Kidney epithelial cell (primary cell): ENCODE measurements around the gene LRRC45. TPM values are rescaled to one million over a fixed set of nuclear protein-coding genes. Genes with fewer than 3 reads are reported as not detected.
A peak's percentile ranks its signal among the peaks of the same experiment; 100 is the strongest.

Source experiments
- DNase-seq: peaks from one replicate; pipeline ENCODE4 v3.0.0-alpha.2; 2010; ENCODE audit warnings: low read depth
- H3K27me3 ChIP-seq: 2 replicates; pipeline ENCODE4 v1.6.0; 2011; ENCODE audit warnings: low read length; ENCODE audit not compliant: control insufficient read depth, insufficient read depth
- H3K36me3 ChIP-seq: 2 replicates; pipeline ENCODE4 v1.5.1; 2011; ENCODE audit warnings: low read length; ENCODE audit not compliant: control insufficient read depth, insufficient read depth
- H3K4me3 ChIP-seq: 2 replicates; pipeline ENCODE4 v1.5.1; 2011; ENCODE audit warnings: low read depth, mild to moderate bottlenecking, control low read depth, low read length
- CTCF ChIP-seq: IDR thresholded peaks from 2 replicates; pipeline ENCODE4 v1.5.1; 2011; ENCODE audit warnings: mild to moderate bottlenecking, moderate library complexity, low read length, control low read depth, inconsistent platforms; ENCODE audit not compliant: insufficient read depth, poor library complexity, severe bottlenecking
- total RNA-seq: library from RNA; depleted of rRNA; stranded (reverse); fragments of >200 nt; gene quantifications from 2 replicates; pipeline ENCODE4 v1.2.3, GENCODE V29; 2015

Gene LRRC45
- total RNA-seq, 1 donor from 2014 or later: 16.1 TPM

- no peak for TF ChIP-seq CTCF
- no peak for DNase-seq
- Histone ChIP-seq H3K27me3 (no peaks in the 10 kb centered on the region), H3K4me3 (no peak overlapping the region), H3K36me3 (no peaks in the 10 kb centered on the region)
Observed at GRCh38 chr17:82001571-82002056, 21.5 kb upstream of the LRRC45 start.

GRCh38 chr17:82003411-82004381, 19.4 kb upstream of the LRRC45 start:
- peak; percentile 88 for DNase-seq
- TF ChIP-seq CTCF: no peak
- Histone ChIP-seq H3K36me3 (no peaks in the 10 kb centered on the region), H3K4me3 (no peak overlapping the region), H3K27me3 (no peaks in the 10 kb centered on the region)

GRCh38 chr17:82004517-82005455, 18.3 kb upstream of the LRRC45 start:
- no peak for DNase-seq
- Histone ChIP-seq H3K27me3 (no peaks in the 10 kb centered on the region), H3K36me3 (no peaks in the 10 kb centered on the region), H3K4me3 (no peak overlapping the region)
- no peak for TF ChIP-seq CTCF

- no peaks in the 10 kb centered on the region for H3K36me3 ChIP-seq
- TF ChIP-seq CTCF: no peak
- no peaks in the 10 kb centered on the region for H3K27me3 ChIP-seq
- no peak overlapping the region for H3K4me3 ChIP-seq
- no peak for DNase-seq
Observed at GRCh38 chr17:82005701-82006348, 17.3 kb upstream of the LRRC45 start.

GRCh38 chr17:82006468-82007227, 16.5 kb upstream of the LRRC45 start:
- H3K27me3 ChIP-seq: no peaks in the 10 kb centered on the region
- H3K36me3 ChIP-seq: no peaks in the 10 kb centered on the region
- no peak for TF ChIP-seq CTCF
- no peak overlapping the region for H3K4me3 ChIP-seq
- DNase-seq: no peak
